SU-DHL-6 (cell line): ENCODE measurements around the gene CHSY3.

Source experiments
- H2AFZ ChIP-seq: fragments of 200-600 bp; sonication (generic); 2 replicates; pipeline ENCODE4 v1.6.1; 2014; ENCODE audit warnings: low read depth, mild to moderate bottlenecking, moderate library complexity, mixed read lengths, antibody characterized with exemption, low read length; ENCODE audit not compliant: severe bottlenecking
- H3F3A ChIP-seq: fragments of 200-600 bp; shearing (Covaris generic); 2 replicates; pipeline ENCODE4 v1.6.0; 2016; ENCODE audit warnings: antibody characterized with exemption, mild to moderate bottlenecking; ENCODE audit not compliant: insufficient read depth
- H3K27ac ChIP-seq: fragments of 200-600 bp; sonication (generic); 2 replicates; pipeline ENCODE4 v1.5.1; 2016; ENCODE audit warnings: low read depth, mild to moderate bottlenecking, low read length, moderate library complexity, mixed read lengths
- H3K27me3 ChIP-seq: fragments of 200-600 bp; sonication (generic), shearing (Covaris generic); 2 replicates; pipeline ENCODE4 v1.6.0; 2014; ENCODE audit warnings: mild to moderate bottlenecking, low read length
- H3K36me3 ChIP-seq: fragments of 200-600 bp; sonication (generic); 2 replicates; pipeline ENCODE4 v1.6.1; 2014; ENCODE audit warnings: mild to moderate bottlenecking, low read length, mixed read lengths
- H3K4me2 ChIP-seq: fragments of 300-600, 200-600 bp; shearing (Covaris generic), sonication (generic); 2 replicates; pipeline ENCODE4 v1.6.0; 2014; ENCODE audit warnings: low read length, low read depth, mild to moderate bottlenecking; ENCODE audit not compliant: poor library complexity, severe bottlenecking
- H3K4me3 ChIP-seq: fragments of 200-600 bp; sonication (generic); 2 replicates; pipeline ENCODE4 v1.5.1; 2014; ENCODE audit warnings: antibody characterized with exemption, low read length, mild to moderate bottlenecking, mixed read lengths; ENCODE audit not compliant: insufficient read depth, poor library complexity, severe bottlenecking
- H3K79me2 ChIP-seq: fragments of 200-600 bp; sonication (generic); 2 replicates; pipeline ENCODE4 v1.6.1; 2014; ENCODE audit warnings: mild to moderate bottlenecking, low read length, moderate library complexity; ENCODE audit not compliant: insufficient read depth
- H3K9ac ChIP-seq: fragments of 200-600 bp; sonication (generic); 2 replicates; pipeline ENCODE4 v1.7.0; 2014; ENCODE audit warnings: mild to moderate bottlenecking, low read length
- H3K9me2 ChIP-seq: fragments of 200-600 bp; sonication (generic); replicated peaks from 2 replicates; pipeline ENCODE4 v1.6.1; 2014; ENCODE audit warnings: low read length; ENCODE audit not compliant: insufficient read depth
- H3K9me3 ChIP-seq: fragments of 200-600 bp; sonication (generic); 2 replicates; pipeline ENCODE4 v1.6.1; 2014; ENCODE audit warnings: low read length, mixed read lengths; ENCODE audit not compliant: insufficient read depth
- H4K20me1 ChIP-seq: fragments of 200-600 bp; sonication (generic); 2 replicates; pipeline ENCODE4 v1.6.1; 2014; ENCODE audit warnings: low read depth, mild to moderate bottlenecking, antibody characterized with exemption, low read length, moderate library complexity, mixed read lengths
- EZH2phosphoT487 ChIP-seq: fragments of 200-600 bp; sonication (generic), shearing (Covaris generic); conservative IDR thresholded peaks from 2 replicates; pipeline ENCODE4 v1.6.1; 2018; ENCODE audit warnings: mild to moderate bottlenecking, antibody characterized with exemption, low read length, moderate library complexity, mixed read lengths
- TF ChIP-seq, protein P1 (sequence below): fragments of 200-600 bp; sonication (generic); IDR thresholded peaks from one replicate; pipeline ENCODE4 v1.5.1; 2017; ENCODE audit warnings: antibody characterized with exemption, mild to moderate bottlenecking, low read length, moderate library complexity; ENCODE audit not compliant: insufficient read depth, poor library complexity, severe bottlenecking

CHSY3 gene

DNA sequence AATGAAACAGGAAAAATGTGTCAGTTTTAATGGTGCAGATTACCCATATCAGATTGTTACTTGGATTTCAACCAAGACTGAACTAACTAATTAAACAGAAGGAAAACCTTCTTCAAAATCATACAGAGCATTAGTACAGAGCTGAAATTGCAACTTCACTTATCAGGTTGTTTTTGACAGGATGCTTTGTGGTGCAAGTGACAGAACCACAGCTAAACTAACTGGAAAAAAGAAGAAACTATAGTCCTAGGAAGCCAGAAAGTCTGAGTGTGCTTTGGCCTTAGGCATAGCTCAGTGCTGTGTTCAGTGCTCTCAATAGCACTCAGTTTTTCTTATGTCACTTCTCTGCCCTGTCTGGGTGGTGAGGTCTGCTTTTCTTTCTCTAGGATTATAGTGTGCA, 267.4 kb downstream of the CHSY3 start:
- TF ChIP-seq, protein P1, sequence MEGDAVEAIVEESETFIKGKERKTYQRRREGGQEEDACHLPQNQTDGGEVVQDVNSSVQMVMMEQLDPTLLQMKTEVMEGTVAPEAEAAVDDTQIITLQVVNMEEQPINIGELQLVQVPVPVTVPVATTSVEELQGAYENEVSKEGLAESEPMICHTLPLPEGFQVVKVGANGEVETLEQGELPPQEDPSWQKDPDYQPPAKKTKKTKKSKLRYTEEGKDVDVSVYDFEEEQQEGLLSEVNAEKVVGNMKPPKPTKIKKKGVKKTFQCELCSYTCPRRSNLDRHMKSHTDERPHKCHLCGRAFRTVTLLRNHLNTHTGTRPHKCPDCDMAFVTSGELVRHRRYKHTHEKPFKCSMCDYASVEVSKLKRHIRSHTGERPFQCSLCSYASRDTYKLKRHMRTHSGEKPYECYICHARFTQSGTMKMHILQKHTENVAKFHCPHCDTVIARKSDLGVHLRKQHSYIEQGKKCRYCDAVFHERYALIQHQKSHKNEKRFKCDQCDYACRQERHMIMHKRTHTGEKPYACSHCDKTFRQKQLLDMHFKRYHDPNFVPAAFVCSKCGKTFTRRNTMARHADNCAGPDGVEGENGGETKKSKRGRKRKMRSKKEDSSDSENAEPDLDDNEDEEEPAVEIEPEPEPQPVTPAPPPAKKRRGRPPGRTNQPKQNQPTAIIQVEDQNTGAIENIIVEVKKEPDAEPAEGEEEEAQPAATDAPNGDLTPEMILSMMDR = no peak
- no peak for TF ChIP-seq EZH2phosphoT487
- Histone ChIP-seq H3K36me3 (no peaks in the 10 kb centered on the region), H3K9me2 (no peaks in the 10 kb centered on the region), H3K9me3 (no peaks in the 10 kb centered on the region), H3K4me2 (no peak overlapping the region), H3K4me3 (no peak overlapping the region), H2AFZ (no peak overlapping the region), H3F3A (no peaks in the 10 kb centered on the region), H3K9ac (no peak overlapping the region), H3K79me2 (no peaks in the 10 kb centered on the region), H4K20me1 (no peaks in the 10 kb centered on the region), H3K27ac (no peak overlapping the region), H3K27me3 (no peaks in the 10 kb centered on the region)

DNA sequence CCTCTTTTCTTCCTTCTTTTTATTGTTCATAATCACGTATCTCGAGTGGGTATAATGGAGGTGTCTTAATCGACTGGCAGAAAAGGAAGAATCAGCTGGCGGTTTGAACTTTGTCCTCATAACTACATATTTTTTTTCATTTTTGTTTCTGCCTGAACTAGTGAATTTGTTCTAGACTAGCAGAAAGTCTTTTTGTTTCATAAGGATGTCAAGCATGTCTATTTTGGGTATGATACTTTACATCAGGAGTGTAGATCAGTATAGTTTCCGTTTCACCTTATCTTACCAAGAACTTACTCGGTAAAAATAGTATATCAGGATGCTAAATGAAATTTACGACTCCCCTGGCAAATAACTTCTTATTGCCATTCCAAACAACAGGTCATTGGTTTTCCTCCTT, 278.9 kb downstream of the CHSY3 start:
- Histone ChIP-seq H3K79me2 (no peaks in the 10 kb centered on the region), H3F3A (no peaks in the 10 kb centered on the region), H3K27ac (no peak overlapping the region), H3K36me3 (no peaks in the 10 kb centered on the region), H2AFZ (no peak overlapping the region), H3K27me3 (no peaks in the 10 kb centered on the region), H4K20me1 (no peaks in the 10 kb centered on the region), H3K4me2 (no peak overlapping the region), H3K9me2 (no peaks in the 10 kb centered on the region), H3K4me3 (no peak overlapping the region), H3K9ac (no peak overlapping the region), H3K9me3 (no peaks in the 10 kb centered on the region)
- no peak for TF ChIP-seq EZH2phosphoT487
- TF ChIP-seq, protein P1 = no peak

DNA sequence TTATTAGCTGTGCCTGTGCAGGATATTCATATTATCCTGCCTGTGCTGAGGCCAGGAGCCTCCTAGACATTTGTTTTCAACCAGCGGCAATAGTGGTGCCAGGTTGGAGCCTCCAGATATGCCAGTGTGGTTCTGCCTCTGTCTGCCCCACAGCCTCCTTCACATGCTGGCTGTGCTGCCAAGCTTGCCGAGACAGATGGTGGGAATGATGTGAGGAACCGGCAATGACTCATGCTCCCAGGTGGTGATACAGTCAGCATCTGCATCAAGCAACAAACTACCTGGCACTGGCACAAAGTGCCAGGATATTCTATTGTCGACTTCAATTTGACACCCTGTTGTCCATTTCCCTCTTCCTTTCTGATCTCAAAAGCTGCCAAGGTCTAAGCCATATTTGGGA, 285.7 kb downstream of the CHSY3 start:
- no peaks in the 10 kb centered on the region for H4K20me1 ChIP-seq
- no peaks in the 10 kb centered on the region for H3K9me3 ChIP-seq
- no peaks in the 10 kb centered on the region for H3K27me3 ChIP-seq
- H3K4me2 ChIP-seq = no peak overlapping the region
- no peaks in the 10 kb centered on the region for H3K9me2 ChIP-seq
- H3K36me3 ChIP-seq = no peaks in the 10 kb centered on the region
- no peak overlapping the region for H2AFZ ChIP-seq
- H3K9ac ChIP-seq = no peak overlapping the region
- no peak overlapping the region for H3K4me3 ChIP-seq
- H3K27ac ChIP-seq = no peak overlapping the region
- no peaks in the 10 kb centered on the region for H3K79me2 ChIP-seq
- TF ChIP-seq, protein P1 = no peak
- no peak for TF ChIP-seq EZH2phosphoT487
- H3F3A ChIP-seq = no peaks in the 10 kb centered on the region
